Astrocyte (in vitro differentiated cells and primary cell): ENCODE measurements around the gene CCDC89. TPM values are rescaled to one million over a fixed set of nuclear protein-coding genes. Genes with fewer than 3 reads are reported as not detected.

Experiments used
- DNase-seq: peaks from one replicate; pipeline ENCODE4 v3.0.0-alpha.2; 2010; ENCODE audit warnings: low read depth
- FAIRE-seq: peaks from 2 replicates; lab custom pipeline; 2011; peaks lifted over from hg19 to GRCh38; lab: Jason Lieb, UNC
- H2AFZ ChIP-seq: 2 replicates; pipeline ENCODE4 v1.6.0; 2012; ENCODE audit warnings: low read depth, low read length, inconsistent platforms
- H3K27ac ChIP-seq: 2 replicates; pipeline ENCODE4 v1.5.1; 2011; ENCODE audit warnings: low read depth, low read length, inconsistent platforms
- H3K27me3 ChIP-seq: 2 replicates; pipeline ENCODE4 v1.6.0; 2011; ENCODE audit warnings: low read length, inconsistent platforms; ENCODE audit not compliant: insufficient read depth
- H3K36me3 ChIP-seq: 2 replicates; pipeline ENCODE4 v1.5.1; 2011; ENCODE audit warnings: low read length, inconsistent platforms; ENCODE audit not compliant: insufficient read depth
- H3K4me1 ChIP-seq: 2 replicates; pipeline ENCODE4 v1.5.1; 2011; ENCODE audit warnings: low read length, inconsistent platforms; ENCODE audit not compliant: insufficient read depth
- H3K4me2 ChIP-seq: 2 replicates; pipeline ENCODE4 v1.6.0; 2012; ENCODE audit warnings: low read length, inconsistent platforms
- H3K4me3 ChIP-seq: 2 replicates; pipeline ENCODE4 v1.5.1; 2011; ENCODE audit warnings: low read depth, mild to moderate bottlenecking, low read length, inconsistent platforms; ENCODE audit not compliant: insufficient read depth
- H3K79me2 ChIP-seq: 2 replicates; pipeline ENCODE4 v1.6.0; 2012; ENCODE audit warnings: mild to moderate bottlenecking, low read length, inconsistent platforms; ENCODE audit not compliant: insufficient read depth
- H3K9ac ChIP-seq: 2 replicates; pipeline ENCODE4 v1.6.0; 2012; ENCODE audit warnings: mild to moderate bottlenecking, low read length, inconsistent platforms
- H3K9me3 ChIP-seq: 2 replicates; pipeline ENCODE4 v1.5.1; 2012; ENCODE audit warnings: low read depth, mild to moderate bottlenecking, low read length, inconsistent platforms; ENCODE audit not compliant: insufficient read depth
- H4K20me1 ChIP-seq: 2 replicates; pipeline ENCODE4 v1.6.0; 2012; ENCODE audit warnings: low read length, inconsistent platforms; ENCODE audit not compliant: insufficient read depth
- H3K27ac Mint-ChIP-seq: one replicate; pipeline ENCODE4 v1.8.0; 2021; ENCODE audit warnings: mild to moderate bottlenecking, mixed read lengths; ENCODE audit not compliant: unreplicated experiment
- H3K27me3 Mint-ChIP-seq: one replicate; pipeline ENCODE4 v1.8.0; 2021; ENCODE audit warnings: low read depth, mixed read lengths; ENCODE audit not compliant: unreplicated experiment
- H3K36me3 Mint-ChIP-seq: one replicate; pipeline ENCODE4 v1.8.0; 2021; ENCODE audit warnings: low read depth, mixed read lengths; ENCODE audit not compliant: unreplicated experiment
- H3K4me1 Mint-ChIP-seq: one replicate; pipeline ENCODE4 v1.8.0; 2021; ENCODE audit warnings: low read depth, mixed read lengths; ENCODE audit not compliant: unreplicated experiment
- H3K4me3 Mint-ChIP-seq: one replicate; pipeline ENCODE4 v1.8.0; 2021; ENCODE audit warnings: mild to moderate bottlenecking, moderate library complexity, mixed read lengths; ENCODE audit not compliant: unreplicated experiment
- H3K9me3 Mint-ChIP-seq: one replicate; pipeline ENCODE4 v1.8.0; 2021; ENCODE audit warnings: mild to moderate bottlenecking, mixed read lengths; ENCODE audit not compliant: unreplicated experiment
- EZH2 ChIP-seq: IDR thresholded peaks from 2 replicates; pipeline ENCODE4 v1.6.1; 2012; ENCODE audit warnings: mild to moderate bottlenecking, low read length, inconsistent platforms; ENCODE audit not compliant: insufficient read depth
- total RNA-seq: library from RNA; stranded (reverse); gene quantifications from 2 replicates; pipeline ENCODE4 v1.2.1, GENCODE V29; 2021
- TF ChIP-seq, protein P1 (sequence below): IDR thresholded peaks from 2 replicates; pipeline ENCODE4 v1.5.1; 2011; ENCODE audit warnings: low read depth, mild to moderate bottlenecking, inconsistent platforms, low read length, moderate library complexity; ENCODE audit not compliant: insufficient read depth

CCDC89 gene
- total RNA-seq, 1 donor from 2014 or later: 0.30 TPM

DNA sequence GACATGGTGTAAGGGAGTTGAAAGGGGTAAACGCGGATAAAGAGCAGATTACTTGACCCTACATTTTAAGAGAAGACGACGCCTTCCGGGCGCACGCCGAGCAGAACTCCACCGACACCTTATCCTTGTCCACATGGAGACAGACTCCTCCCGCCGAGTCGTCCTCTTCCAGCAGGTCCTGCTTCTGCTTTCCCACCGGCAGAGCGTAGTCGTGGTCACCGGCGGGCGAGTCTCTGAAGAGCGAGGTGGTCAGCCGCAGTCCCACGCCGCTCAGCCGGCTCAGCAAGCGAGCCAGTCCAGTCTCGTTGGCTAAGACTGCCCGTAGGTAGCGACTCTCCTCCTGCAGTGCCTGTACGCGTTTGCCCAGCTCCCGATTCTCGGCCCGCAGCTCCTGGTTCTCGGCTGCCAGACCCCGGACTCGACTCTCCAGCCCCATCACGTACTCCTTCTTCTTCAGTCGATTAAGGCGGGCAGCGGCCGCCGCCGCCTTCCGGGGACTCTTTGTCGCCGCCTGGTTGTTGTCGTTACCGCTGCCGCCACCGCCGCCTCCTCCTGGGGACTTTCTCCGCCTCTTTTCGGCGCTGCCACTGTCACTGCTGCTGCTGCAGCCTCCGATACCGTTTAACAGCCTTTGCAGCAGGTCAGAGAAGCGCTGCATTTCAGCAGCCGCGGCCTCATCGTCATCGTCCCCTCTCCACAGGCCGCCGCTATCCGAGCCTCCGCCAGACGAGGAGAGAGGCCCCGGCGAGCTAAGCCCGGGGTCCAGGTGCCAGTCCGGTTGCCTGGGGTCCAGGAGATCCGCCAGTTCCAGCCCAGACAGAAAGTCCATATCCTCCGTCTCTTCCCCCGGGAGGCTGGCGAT lies 22.0 kb downstream of the CCDC89 start:
- peaks cover 52% of the 10 kb centered on the region for H4K20me1 ChIP-seq
- Mint-ChIP-seq H3K36me3 (peaks cover 8% of the 10 kb centered on the region), H3K9me3 (no peaks in the 10 kb centered on the region), H3K4me3 (peak overlapping the region; percentile 99), H3K4me1 (peaks cover 21% of the 10 kb centered on the region), H3K27ac (peak overlapping the region; percentile 97), H3K27me3 (no peaks in the 10 kb centered on the region)
- H3K9ac ChIP-seq: peak overlapping the region; percentile 97
- no peaks in the 10 kb centered on the region for H3K27me3 ChIP-seq
- no peaks in the 10 kb centered on the region for H3K9me3 ChIP-seq
- H3K4me3 ChIP-seq: peak overlapping the region; percentile 95
- peaks cover 20% of the 10 kb centered on the region for H3K4me1 ChIP-seq
- TF ChIP-seq, protein P1, sequence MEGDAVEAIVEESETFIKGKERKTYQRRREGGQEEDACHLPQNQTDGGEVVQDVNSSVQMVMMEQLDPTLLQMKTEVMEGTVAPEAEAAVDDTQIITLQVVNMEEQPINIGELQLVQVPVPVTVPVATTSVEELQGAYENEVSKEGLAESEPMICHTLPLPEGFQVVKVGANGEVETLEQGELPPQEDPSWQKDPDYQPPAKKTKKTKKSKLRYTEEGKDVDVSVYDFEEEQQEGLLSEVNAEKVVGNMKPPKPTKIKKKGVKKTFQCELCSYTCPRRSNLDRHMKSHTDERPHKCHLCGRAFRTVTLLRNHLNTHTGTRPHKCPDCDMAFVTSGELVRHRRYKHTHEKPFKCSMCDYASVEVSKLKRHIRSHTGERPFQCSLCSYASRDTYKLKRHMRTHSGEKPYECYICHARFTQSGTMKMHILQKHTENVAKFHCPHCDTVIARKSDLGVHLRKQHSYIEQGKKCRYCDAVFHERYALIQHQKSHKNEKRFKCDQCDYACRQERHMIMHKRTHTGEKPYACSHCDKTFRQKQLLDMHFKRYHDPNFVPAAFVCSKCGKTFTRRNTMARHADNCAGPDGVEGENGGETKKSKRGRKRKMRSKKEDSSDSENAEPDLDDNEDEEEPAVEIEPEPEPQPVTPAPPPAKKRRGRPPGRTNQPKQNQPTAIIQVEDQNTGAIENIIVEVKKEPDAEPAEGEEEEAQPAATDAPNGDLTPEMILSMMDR: peak; percentile 19
- no peak for TF ChIP-seq EZH2
- FAIRE-seq (no peak), DNase-seq (peak; percentile 29)
- H2AFZ ChIP-seq: no peak overlapping the region
- H3K79me2 ChIP-seq: peaks cover 59% of the 10 kb centered on the region
- peak overlapping the region; percentile 98 for H3K4me2 ChIP-seq
- H3K27ac ChIP-seq: peak overlapping the region; percentile 98
- peaks cover 11% of the 10 kb centered on the region for H3K36me3 ChIP-seq

DNA sequence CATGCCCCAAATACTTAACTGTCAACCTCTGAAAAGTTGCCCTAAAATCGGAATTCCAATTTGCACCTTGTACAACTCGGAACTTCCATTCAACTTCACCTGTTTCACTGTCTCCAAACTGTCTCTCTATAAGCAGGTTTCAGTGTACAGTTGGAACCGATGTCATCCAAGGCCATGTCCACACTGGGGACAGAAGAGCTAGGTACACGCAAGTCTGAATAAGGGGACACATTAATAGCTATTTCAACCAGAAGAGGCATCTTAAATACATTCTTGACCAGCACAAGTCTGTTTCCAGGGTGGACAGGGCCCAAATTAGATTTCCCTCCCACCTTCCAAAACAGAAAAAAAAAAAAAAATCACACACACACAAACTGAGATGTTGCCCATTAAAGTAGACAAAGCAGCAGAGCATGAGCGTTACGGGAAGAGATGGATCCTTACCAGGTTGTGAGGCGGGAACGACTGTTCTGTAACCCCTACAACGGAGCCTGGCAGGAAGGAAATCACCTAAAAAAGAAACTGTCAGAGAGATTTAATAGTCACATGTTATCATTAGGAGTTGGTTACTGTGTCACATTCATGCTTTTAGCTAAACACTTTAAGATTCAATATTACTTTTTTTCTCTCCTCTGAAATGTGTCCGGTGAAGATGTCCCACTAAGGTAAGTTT lies 22.8 kb downstream of the CCDC89 start:
- peaks cover 67% of the 10 kb centered on the region for H3K79me2 ChIP-seq
- peaks cover 58% of the 10 kb centered on the region for H4K20me1 ChIP-seq
- H3K9ac ChIP-seq: peak overlapping the region; percentile 97
- peaks cover 8% of the 10 kb centered on the region for H3K36me3 Mint-ChIP-seq
- no peaks in the 10 kb centered on the region for H3K27me3 ChIP-seq
- peak overlapping the region; percentile 98 for H3K27ac ChIP-seq
- peak overlapping the region; percentile 98 for H3K4me2 ChIP-seq
- H3K27ac Mint-ChIP-seq: peak overlapping the region; percentile 97
- peaks cover 20% of the 10 kb centered on the region for H3K4me1 ChIP-seq
- peaks cover 14% of the 10 kb centered on the region for H3K36me3 ChIP-seq
- TF ChIP-seq, protein P1: no peak
- no peak for TF ChIP-seq EZH2
- no peaks in the 10 kb centered on the region for H3K9me3 ChIP-seq
- no peak overlapping the region for H2AFZ ChIP-seq
- no peaks in the 10 kb centered on the region for H3K9me3 Mint-ChIP-seq
- no peaks in the 10 kb centered on the region for H3K27me3 Mint-ChIP-seq
- H3K4me3 ChIP-seq: peak overlapping the region; percentile 95
- H3K4me3 Mint-ChIP-seq: peak overlapping the region; percentile 99
- DNase-seq (no peak), FAIRE-seq (no peak)
- H3K4me1 Mint-ChIP-seq: peaks cover 24% of the 10 kb centered on the region
